NCI-H446 treated with DMSO at 0.1 percent for 48 hours (cell line): Measurements from ENCODE around the gene SMOC2.
"Not testable (repeated sequence)": the region's sequence is repeated elsewhere in the genome, so short reads cannot be mapped to it uniquely, and the experiment has no call there.

Experiments
- DNase-seq: peaks from one replicate; lab custom pipeline; 2025; lab: John Stamatoyannopoulos, UW

The SMOC2 gene

DNA sequence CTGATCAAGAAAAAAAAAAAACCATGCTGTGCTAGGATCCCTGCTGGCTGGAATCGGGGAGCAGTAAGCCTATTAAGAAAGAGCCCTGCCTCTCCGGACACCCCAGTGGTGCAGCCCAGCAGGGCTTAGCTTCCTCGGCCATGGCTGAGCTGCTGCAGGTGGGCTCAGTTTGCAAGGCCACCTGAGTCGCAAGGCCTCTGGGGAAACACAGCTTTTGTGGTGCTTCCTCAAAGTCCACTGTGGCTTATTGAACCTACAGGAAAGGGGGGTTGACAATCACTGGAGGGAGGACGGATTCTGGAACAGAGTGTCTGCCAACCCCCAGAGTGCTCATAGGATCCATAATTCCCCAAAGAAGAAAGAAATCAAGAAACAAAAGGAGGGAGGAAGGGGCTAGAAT, 240.8 kb downstream of the SMOC2 start:
- no peak for DNase-seq

DNA sequence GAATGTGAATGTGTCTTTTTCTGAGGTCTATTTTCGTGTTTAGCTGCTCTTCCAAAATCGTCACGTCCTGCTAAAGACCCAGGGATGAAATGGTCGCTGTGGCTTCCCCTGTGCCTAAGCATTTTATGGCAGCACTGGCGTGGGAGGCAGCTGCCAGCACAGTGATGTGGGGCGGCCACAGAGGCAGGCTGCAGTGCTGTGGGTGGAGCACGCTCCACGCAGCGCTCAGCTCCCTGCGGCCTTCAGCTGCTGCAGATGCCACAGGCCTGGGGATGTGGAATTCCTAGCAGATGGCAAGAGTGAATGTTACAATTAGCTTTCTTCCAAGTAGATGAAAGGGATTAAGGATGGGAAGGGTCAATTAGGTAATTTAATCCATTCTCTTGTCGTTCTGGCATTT, 242.6 kb downstream of the SMOC2 start:
- no peak for DNase-seq

DNA sequence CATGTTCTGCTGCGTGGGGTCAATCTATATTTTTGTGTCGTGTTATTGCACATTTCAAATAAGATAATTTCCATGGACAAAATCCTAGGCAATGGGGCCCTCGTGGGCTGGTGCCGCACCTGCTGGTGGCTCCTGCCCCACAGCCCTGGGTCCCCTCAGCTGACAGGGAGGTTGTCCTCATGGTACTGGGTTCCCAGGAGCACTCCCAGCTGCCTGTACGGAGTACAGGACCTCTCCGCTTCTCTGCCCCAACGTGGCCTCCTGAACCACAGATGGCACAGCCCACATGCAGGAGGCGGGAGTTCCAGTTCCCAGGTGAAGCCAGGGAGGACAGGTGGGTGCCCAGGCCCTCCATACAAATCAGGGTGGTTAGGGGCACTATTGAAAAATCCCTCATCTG, 243.5 kb downstream of the SMOC2 start:
- no peak for DNase-seq

DNA sequence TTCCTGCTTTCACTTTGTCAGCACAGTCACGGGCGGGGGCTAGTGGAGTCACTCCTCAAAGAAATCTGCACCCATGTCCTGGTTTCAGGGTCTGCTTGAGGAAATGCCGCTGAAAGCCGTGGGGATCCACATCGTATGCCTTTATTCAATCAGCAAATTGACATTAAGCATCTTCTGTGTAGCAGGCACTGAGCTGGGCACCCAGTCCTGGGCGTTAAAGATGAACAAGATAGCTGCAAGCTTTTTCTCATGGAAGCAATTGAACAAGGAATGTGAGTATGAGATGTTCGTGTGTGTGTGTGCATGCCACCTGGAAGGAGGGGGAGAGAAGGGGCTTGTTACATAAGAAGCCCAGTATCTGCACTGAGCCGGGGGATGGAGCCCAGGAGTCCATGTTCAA, 243.9 kb downstream of the SMOC2 start:
- DNase-seq = no peak

DNA sequence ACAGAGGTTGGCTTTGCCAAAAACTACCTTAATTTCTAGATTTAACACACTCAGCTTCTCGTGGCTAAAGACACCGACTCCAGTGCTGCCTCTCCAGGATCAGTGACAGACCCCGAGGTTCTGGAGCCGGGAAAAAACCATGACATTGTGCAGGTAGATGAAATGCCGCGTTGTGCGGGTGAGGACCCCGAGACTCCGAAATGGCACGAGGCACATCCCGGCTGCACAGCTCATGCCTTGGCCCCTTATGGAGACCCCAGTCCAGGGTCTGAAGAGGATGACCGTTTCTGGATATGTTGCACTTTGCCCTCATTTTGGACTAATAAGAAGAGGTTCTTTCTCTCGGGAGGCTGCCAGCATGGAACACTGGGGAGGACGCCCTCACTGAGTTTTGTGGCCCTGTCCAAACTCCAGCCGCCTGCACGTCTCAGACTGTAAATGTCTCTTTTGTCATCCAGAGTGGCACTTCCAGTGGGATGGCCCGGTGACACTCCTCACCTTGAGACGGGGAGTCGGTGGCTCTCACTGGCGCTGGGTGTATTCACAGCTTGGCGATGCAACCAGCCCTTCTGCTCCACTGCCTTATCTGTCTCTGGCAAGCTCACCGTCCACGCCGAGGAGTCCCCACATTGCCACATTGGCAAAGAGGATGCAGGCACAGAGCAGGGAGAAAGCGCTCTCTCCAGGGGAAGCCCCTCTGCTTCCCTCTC, 245.2 kb downstream of the SMOC2 start:
- no peak for DNase-seq

DNA sequence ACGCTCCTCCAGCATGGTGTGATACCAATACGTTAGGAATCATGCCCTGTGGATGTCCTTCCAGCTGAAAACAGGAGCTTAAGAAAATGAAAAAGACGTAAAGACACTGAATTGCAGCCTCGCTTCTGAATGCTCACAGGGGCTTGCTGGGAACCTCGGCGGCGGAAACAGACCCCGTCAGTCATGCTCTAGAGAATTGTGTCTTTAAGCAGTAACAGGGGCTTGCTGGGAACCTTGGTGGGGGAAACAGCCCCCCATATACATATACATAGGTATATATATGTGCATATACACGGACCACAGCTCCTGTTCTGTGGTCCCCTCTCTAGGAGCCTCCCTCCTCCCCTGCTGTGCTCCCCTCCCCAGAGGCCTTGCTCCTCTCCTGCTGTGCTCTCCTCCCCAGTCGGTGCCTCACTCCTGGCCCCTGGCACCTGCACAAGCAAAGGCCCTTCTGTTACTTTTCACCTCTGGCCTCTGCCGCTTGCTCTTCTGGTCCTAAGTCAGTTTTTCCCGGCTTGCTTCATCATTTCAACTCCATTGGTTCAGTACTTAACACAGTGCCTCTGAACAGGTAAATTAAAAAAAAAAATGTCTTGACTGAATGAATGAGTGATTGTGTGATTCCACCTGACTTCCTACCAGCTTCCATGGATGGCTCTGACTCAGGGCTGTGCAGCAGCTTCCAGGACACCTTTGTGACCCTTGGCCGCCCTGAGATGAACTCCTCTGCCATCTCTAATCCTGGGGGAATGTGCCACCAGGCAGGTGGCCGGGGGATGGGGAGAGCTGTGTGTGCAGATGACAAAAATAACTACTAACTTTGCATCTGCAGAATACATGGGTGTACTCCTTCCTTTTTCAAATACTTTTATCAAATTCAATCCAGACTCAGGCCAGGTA, 246.1 kb downstream of the SMOC2 start:
- no peak for DNase-seq

DNA sequence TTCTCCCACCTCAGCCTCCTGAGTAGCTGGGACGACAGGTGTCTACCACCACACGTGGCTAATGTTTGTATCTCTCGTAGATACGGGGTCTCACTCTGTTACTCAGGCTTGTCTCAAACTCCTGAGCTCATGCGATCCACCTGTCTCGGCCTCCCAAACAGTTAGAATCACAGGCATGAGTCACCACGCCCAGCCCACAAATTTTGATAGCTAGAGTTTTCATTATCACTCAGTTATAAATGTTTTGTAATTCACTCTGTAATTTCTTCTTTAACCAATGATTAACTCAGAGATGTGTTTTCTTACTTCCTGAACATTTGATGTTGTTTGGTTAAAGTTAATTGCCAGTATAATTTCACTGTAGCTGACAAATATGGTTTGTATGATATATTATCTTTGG, 249.3 kb downstream of the SMOC2 start:
- DNase-seq = no peak

DNA sequence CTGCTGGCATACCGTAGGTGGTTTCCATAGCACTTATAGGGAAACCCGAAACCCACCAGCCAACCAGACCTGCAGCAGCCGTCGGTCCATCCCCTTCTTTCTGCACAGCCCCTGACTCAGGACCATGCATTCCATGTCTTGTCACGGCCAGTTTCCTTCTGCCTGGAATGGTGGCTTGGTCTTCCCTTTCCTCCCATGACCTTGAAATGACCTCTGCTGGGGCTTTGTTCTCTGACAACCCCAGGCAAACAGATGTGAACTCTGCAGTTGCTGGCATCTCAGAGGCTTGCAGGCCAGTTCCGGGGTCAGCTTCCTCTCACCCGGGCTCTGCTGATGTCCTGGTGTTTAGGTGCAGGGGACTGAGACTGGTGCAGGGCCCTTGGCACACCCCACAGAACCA, 250.8 kb downstream of the SMOC2 start:
- DNase-seq = no peak

DNA sequence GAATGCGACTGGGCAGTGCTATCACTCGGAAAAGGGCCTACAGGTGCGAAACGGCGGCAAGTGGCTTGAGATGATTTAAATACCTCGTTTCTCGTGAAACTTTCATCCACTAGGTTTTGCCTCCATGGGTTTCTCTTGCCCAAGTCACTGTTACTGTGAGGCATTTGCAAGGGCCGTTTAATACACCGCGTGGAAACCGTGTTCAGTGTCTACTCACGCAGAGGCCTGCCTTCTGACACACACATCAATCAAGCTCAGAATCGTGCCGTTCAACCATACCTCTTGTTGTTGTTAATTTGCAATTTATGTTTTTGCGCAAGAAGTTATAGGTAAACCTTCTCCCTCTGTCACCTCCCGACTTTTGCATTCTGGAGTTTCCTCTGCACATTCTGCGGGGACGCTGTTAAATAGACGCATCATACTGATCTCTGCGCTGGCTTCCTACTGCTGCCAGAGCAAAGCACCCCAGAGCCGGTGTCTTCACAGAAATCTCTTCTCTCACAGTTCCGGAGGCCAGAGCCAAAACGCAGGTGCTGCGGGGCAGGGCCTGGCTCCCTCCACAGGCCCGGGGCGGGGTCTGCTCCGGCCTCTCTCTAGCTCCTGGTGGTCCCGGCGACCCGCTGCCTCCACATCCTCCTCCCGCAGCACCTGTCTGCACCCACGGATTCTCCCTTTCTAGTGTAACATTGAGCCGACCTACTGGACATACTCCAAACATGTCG, 251.4 kb downstream of the SMOC2 start:
- DNase-seq = no peak

DNA sequence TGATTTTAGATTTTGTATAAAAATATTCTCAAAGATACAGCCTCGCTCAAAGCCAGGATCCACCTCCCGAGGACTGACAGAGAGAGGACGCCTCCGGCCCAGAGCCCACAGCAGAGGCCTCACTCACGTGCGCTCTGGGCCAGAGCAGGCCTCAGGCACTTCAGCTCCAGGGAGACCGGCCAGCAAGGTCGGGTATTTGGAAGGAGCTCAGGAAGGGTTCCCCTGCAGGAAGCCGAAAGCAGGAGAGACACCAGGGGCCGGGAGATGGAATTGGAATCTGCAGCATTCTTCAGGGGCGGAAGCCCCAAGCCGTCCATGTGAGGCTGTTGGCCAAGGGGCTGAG, 251.9 kb downstream of the SMOC2 start:
- not testable (repeated sequence) for DNase-seq

DNA sequence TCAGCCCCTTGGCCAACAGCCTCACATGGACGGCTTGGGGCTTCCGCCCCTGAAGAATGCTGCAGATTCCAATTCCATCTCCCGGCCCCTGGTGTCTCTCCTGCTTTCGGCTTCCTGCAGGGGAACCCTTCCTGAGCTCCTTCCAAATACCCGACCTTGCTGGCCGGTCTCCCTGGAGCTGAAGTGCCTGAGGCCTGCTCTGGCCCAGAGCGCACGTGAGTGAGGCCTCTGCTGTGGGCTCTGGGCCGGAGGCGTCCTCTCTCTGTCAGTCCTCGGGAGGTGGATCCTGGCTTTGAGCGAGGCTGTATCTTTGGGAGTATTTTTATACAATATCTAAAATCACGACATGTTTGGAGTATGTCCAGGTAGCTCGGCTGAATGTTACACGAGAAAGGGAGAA, 253.8 kb downstream of the SMOC2 start:
- DNase-seq = not testable (repeated sequence)

DNA sequence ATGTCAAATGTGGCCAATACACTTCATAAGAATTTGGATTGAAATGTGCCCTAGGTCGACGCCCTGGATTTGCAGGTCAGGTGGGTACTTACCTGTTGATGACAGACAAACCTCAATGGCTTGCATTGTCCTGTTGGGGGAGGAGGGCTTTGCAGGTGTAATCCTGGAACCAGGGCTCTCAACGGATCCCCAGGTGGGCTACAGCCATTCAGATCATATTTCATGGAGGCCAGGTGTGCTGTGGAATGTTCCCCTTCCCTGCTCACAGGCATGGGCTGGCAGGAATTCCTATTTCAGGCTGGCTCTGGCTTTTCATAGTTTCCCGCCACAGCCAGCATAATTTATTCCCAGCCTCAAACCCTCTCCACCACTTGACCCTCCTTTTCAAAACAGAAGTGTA, 254.7 kb downstream of the SMOC2 start:
- DNase-seq = no peak

DNA sequence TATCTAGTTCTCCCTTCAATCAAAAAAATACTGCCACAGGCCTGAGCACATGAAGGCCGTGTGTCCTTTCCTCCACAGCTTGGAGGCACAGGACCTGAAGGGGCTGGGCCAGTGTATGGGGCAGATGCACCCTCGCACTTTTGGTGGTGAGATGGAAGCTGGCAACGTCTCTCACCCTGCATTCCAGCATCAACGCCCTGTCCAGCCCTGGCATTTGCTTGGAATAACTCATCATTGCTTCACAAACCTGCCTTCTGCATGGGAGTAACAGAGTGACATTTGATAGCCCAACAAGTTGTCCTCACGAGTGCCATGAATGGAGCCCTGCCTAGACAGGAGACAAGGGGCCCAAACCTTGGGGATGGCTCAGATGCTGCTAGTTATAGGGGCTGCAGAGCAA, 257.9 kb downstream of the SMOC2 start:
- DNase-seq = no peak

DNA sequence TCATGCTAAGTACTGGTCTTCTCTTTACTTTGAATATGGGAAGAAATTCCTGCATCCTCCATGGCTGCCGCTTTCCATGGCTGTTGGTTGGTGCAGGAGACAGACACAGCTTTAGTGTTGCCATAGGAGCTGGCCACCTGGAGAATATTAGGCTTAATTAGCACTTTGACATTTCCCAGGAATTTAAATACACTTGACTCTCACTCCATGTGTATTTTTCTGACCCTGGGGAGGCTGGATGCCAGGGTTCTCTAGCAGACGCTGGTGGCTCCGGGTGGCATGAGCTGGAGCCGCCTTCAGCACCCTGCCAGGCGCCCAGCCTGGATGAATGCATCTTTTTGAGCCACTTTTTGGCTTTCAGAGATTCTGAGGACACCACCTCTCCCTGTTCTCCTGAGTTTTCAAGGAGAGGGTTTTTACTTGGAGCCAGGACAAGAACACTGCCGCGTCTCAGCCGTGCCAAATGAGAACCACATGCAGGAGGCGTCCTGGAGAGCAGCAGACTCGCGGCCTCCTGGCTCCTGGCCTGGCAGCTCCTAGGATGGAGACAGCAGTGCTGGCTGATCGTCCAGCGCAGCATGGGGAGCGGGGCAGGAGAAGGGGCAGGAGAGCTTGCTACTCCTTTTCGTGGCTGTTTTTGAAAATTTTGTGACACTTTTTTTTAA, 258.8 kb downstream of the SMOC2 start:
- peak; percentile 2 for DNase-seq

DNA sequence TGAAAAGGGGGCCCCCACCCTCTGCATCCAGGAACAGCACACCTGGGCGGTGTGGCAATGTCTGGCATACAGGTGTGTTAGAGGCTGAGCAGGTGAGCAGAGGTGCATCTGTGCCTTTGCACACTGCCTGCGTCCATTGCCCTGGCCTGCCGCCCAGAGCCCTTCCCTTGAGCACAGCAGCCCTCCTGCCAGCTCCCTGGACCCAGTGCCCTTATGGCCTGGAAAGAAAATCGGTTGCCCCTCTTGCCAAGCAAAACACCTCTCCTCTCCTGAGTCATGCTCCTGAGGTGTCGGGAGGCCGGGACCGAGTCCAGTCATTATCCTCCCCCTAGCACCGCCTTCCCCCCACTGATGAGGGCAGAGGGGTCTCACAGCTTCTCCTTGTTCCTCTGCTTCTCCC, 259.9 kb downstream of the SMOC2 start:
- no peak for DNase-seq

DNA sequence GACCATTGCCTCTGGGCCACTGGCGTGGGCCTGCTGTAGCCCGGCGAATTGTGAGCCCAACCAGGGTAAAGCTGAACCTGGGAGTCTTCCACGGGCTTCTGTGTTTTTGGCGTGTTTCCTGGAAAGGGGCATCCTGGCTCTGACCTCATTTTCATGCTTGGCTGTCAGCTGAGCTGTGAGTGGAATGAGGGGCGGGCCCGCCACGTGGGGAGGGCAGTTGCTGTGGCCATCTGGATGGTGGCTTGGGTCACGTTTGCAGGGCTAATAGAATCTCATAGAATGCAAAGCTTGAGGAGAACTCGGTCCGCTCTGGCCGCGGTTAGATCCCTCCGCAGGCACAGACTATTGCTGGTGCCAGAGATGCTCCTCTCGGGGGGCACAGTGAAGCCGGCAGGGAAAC, 263.0 kb downstream of the SMOC2 start:
- DNase-seq = no peak

DNA sequence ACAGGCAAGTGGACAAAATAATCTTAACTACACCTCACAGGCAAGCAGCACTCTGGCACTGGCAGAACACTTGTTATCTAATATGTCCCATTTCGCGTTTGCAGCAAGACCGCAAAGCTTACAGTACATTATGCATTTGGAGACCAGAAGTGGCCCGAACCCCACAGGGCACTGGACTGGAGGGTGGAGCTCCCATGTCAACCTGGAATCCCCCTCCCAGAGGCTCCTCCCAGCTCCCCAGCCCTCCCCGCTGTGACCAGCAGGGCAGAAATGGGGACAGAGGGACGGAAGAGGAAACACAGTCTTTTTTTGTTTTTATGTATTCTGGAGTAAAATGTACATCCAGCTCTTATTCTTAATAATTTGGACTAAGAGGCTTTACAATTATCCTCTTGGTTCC, 263.7 kb downstream of the SMOC2 start:
- no peak for DNase-seq

DNA sequence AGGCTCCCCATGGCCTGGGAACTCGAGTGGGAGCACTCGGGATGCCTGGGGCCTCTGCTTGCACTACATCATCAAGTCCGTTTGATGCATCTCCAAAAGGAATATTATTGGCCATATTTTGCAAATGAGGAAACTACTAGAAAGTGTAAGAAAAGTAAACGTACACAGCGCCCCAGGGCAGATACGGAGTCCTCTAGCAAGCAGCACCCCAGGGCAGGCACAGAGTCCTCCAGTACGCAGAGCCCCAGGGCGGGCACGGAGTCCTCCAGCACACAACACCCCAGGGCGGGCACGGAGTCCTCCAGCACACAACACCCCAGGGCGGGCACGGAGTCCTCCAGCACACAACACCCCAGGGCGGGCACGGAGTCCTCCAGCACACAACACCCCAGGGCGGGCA, 264.3 kb downstream of the SMOC2 start:
- not testable (repeated sequence) for DNase-seq

DNA sequence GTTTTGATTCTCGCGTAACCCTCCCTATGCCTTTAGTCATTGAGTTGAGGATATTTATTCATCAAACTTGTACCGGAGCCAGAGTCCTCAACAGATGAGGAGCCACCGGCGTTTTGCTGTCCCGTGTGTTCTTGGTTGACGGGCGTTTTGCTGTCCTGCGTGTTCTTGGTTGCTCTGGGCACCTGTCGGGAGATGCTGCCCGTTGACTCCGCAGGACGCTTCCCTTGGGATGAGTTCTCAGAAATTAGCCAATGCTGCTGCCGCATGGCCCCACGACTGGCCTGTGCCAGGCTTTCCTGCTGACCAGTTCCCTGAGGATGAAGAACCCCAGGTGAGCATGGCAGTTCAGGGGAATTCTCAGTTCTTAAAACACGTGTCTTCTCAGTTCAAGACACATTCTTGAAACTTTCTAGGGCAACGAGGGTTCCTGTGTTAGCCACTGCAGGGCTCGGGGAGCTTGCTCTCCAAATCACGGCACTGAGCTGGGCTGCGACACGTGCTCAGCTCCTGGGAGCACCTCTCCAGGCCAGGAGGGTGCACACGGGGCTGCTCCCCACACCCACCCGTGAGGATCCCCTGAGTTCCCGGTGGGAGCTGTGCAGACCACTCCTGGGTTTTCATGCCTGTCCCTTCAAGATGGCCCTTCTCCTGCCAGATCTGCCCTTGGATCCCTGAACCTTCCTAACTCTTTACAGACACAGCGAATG, 265.6 kb downstream of the SMOC2 start:
- DNase-seq = no peak

DNA sequence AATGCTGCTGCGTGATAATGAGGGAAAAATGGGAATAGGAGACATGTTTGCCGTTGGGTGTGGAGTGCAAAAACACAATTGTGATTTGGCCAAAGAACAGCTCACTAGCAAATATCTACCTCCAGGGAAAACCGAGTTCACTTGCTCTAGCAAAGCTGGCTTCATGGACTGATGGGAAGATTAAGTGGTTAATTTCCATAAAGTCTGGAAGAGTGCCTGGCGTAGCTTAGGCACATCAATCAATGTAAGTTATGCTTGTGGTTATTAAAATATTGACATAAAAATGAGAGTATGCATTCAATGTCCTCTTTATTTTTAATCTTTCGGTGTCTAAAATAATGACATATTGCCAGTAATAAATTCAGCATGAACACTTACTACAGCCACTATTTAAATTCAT, 267.5 kb downstream of the SMOC2 start:
- DNase-seq = no peak

DNA sequence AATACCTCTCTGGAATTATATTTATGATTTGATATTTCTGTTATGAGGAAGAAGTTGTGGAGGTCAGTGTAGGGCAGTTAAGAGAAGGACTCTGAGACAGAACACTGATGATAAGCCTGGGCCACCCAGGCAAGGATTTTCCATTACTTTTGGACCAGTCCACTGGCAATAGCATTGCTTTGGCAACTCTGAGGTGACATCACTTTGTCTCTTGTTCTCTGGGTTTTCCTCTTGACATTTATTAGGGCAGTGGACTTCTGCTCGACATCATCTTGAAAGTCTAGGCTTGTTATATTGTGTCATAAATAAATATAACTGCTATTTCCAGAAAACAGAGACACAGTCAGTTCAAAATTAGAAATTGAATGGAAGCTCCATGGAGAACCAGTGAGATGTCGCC, 268.0 kb downstream of the SMOC2 start:
- no peak for DNase-seq

DNA sequence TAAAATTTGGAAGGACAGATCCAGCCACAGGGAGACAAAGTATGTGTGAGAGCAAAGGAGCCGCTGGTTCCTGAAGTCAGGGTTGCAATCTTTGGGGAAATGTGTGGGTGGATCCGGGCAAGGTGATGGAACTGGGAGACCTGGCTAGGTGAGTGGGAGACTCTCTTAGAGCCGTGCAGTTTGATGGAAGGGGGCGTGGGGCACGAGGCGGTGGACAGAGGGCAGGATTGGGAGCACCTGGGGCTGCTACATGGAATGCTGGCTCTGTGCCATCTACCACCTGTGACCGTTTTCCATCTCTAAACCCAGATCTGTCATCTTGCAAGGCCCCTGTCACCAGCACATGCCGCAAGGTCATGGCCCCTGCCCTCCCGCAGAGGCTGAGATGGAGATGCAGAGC, 268.4 kb downstream of the SMOC2 start:
- DNase-seq = no peak
